NB4 (cell line): ENCODE measurements around the gene PRRC2A.
A peak's percentile ranks its signal among the peaks of the same experiment; 100 is the strongest.

ENCODE experiments used
- DNase-seq: peaks from one replicate; pipeline ENCODE4 v3.0.0; 2010; ENCODE audit warnings: low read depth
- H3K4me3 ChIP-seq: one replicate; pipeline ENCODE4 v1.5.1; 2011; ENCODE audit warnings: mild to moderate bottlenecking, low read depth, low read length, moderate library complexity
- MYC ChIP-seq: IDR thresholded peaks from 2 replicates; pipeline ENCODE4 v1.6.1; 2011; ENCODE audit warnings: low read depth, low read length
- POLR2A ChIP-seq: IDR thresholded peaks from 2 replicates; pipeline ENCODE4 v1.6.1; 2011; ENCODE audit warnings: mild to moderate bottlenecking; ENCODE audit not compliant: insufficient read length; ENCODE audit errors: extremely low read depth
- TF ChIP-seq, protein P1 (sequence below): IDR thresholded peaks from 2 replicates; pipeline ENCODE4 v1.6.1; 2011; ENCODE audit warnings: low read depth, low read length
- TF ChIP-seq, protein P2 (sequence below): IDR thresholded peaks from one replicate; pipeline ENCODE4 v1.5.1; 2012; ENCODE audit warnings: low read depth, low read length

PRRC2A gene

DNA sequence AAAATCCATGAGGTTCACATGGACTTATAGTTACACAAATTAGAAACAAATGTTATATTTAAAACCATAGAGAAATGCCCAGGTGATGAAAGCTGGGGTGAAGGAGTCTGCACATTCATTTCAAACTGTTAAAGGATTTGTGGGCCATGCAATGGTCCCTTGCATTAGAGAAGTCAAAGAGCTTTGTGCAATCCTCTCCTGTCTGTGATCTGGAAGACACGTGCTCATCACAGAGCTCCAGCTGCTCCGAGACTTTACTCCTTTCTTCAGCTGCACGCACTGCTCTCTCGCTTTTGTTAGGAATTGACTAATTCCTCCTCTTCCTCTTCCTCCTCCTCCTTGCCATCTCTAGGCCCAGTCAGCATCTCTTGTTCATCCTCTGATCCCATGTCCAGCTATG, 9.5 kb upstream of the PRRC2A start:
- DNase-seq = no peak
- no peak overlapping the region for H3K4me3 ChIP-seq
- TF ChIP-seq MYC (no peak), POLR2A (no peak)
- TF ChIP-seq, protein P1, sequence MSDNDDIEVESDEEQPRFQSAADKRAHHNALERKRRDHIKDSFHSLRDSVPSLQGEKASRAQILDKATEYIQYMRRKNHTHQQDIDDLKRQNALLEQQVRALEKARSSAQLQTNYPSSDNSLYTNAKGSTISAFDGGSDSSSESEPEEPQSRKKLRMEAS = no peak
- TF ChIP-seq, protein P2, sequence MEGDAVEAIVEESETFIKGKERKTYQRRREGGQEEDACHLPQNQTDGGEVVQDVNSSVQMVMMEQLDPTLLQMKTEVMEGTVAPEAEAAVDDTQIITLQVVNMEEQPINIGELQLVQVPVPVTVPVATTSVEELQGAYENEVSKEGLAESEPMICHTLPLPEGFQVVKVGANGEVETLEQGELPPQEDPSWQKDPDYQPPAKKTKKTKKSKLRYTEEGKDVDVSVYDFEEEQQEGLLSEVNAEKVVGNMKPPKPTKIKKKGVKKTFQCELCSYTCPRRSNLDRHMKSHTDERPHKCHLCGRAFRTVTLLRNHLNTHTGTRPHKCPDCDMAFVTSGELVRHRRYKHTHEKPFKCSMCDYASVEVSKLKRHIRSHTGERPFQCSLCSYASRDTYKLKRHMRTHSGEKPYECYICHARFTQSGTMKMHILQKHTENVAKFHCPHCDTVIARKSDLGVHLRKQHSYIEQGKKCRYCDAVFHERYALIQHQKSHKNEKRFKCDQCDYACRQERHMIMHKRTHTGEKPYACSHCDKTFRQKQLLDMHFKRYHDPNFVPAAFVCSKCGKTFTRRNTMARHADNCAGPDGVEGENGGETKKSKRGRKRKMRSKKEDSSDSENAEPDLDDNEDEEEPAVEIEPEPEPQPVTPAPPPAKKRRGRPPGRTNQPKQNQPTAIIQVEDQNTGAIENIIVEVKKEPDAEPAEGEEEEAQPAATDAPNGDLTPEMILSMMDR = no peak

DNA sequence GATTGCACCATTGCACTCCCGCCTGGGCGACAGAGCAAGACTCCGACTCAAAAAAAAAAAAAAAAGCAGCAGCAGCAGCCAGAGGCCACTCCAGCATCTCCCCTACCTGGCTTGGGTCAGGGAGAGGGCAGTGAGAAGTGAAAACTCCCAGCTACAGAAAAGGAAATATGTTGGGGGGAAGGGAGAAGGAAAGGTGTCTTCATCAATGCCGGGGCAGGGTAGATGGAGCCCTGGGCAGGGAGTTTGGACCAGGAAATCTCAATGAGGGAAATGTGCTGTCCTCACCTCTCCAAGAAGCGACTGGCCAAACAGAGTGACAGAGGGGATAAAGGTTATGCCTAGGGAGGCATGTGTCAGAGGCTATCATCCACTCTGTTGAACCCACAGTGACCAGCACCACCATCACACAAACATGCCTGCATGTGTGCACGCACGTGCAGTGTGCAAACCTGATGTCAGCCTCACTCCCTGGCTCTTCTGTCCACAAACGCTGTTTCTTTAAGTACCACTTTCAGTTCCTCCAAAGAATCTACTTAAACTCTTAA, 6.4 kb upstream of the PRRC2A start:
- DNase-seq = peak; percentile 45
- no peak for TF ChIP-seq MYC
- TF ChIP-seq POLR2A = no peak
- TF ChIP-seq, protein P2 = no peak
- TF ChIP-seq, protein P1 = no peak
- H3K4me3 ChIP-seq = peak overlapping the region; percentile 87

DNA sequence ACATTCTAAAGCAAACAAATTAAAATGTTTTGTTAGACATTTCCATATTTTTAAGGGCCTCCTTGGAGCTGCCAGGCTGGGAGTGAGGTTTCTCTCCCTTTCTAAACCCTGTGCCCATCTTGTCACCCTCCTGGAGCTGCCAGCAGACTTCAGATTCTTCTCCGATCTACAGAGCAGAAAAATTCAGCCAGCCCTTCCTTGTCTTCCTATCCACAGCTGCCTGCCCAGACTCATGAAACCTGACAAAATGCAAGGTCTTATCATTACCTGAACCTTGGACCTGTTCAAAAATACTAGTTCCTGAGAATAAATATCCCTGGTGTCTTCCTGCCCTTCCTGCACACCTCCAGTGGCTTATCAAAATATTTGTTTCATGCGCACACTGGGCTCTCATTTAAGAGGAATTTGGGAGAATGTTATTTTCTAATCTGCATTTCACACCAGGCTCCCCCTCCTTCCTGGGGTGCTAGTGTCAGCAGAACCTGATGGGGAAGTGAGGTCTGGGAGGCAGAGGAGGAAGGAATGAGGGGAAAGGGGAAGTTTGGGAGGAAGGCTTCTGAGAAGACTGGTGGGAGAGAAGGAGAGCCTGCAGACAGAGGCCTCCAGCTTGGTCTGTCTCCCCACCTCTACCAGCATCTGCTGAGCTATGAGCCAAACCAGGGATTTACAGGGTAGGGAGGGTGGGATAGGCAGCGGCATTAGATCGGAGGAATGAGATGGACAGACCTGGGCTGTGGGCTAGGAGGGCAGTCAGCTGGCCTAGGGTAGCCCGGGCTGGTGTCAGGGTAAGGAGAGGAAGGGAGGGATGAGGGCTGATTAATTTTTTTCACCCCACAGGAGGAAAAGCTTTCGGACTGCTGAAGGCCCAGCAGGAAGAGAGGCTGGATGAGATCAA, 5.6 kb upstream of the PRRC2A start, which contains the start of gene AIF1:
Gene AIF1, plus strand, starts transcription at position 551 of the 895 bp plus-strand sequence. Its CDS starts 96 bp downstream, at position 647.
- H3K4me3 ChIP-seq = peak within 1 kb of the TSS; percentile 87
- TF ChIP-seq, protein P2 = no peak
- TF ChIP-seq MYC = no peak
- no peak for TF ChIP-seq POLR2A
- TF ChIP-seq, protein P1 = no peak
- peak; percentile 82 for DNase-seq

DNA sequence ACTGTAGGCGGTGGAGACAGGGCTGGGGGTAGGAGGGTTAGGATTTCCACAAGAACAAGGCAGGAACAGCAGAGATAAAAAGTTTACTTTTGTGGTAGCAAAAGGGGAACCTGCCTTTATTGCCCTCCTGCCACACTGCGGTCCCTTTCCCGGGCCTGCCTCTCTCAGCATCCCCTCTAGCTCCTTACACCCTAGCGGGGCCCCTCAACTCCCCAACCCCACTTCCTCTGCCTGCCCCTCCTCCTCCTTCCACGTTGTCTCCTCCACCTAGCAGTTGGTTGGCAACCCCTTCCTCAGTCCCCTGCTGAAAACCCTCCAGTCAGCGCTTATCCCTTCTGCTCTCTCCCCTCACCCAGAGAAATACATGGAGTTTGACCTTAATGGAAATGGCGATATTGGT, 4.8 kb upstream of the PRRC2A start:
- TF ChIP-seq, protein P1 = peak; percentile 81
- TF ChIP-seq, protein P2 = no peak
- TF ChIP-seq POLR2A (peak; percentile 68), MYC (peak; percentile 95)
- DNase-seq = peak; percentile 98

DNA sequence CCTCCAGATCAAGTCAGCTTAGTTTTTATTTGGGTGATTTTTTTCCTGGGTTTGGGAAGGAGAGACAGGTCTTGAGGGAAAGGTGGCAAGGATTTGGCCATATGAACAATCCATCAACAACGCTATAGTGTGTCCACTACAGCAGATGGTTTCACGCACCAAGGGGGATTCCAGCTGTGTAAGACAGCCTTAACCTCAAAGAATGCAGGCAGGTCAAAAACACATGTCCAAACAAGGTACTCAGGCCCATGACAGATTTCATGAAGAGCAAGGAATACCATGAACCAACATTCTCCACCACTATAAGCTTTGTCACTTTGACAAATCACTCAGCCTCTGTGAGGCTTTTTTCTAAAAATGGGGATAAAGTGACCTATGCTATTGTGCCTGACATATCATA, 3.5 kb upstream of the PRRC2A start:
- no peak for DNase-seq
- H3K4me3 ChIP-seq = peak overlapping the region; percentile 87
- TF ChIP-seq, protein P1 = no peak

More for the DNA sequence above, 4.8 kb upstream of the PRRC2A start:
- peak overlapping the region; percentile 87 for H3K4me3 ChIP-seq
